Lung (tissue), 12 donors: ENCODE data around the gene CNPY3. TPM values are rescaled to one million over a fixed set of nuclear protein-coding genes. Genes with fewer than 3 reads are reported as not detected.

Source experiments
- ATAC-seq: fragments of 200-7000 bp; cut with Tn5 transposase; one replicate; pipeline ENCODE4 v1.9.1; 2020; ENCODE audit warnings: moderate number of reproducible peaks; ENCODE audit not compliant: insufficient read depth, low FRiP score
- DNase-seq, 3 donors: peaks; one replicate each; pipeline ENCODE4 v3.0.0-alpha.2; 2013 to 2017
- H3K27ac ChIP-seq, 2 donors: one replicate each; pipeline ENCODE4 v1.5.1; 2013; ENCODE audit warnings: mild to moderate bottlenecking in 2 of 2, moderate library complexity in 2 of 2, control low read depth in 1 of 2, inconsistent platforms in 1 of 2, low read depth in 1 of 2, low read length in 1 of 2
- H3K27me3 ChIP-seq, 3 donors: one replicate each; pipeline ENCODE4 v1.5.1; 2013; ENCODE audit warnings: low read length in 2 of 3; ENCODE audit not compliant: control insufficient read depth in 3 of 3, insufficient read depth in 3 of 3
- H3K36me3 ChIP-seq, 4 donors: one replicate each; pipeline ENCODE4 v1.5.1; 2013; ENCODE audit warnings: low read length in 4 of 4, mild to moderate bottlenecking in 1 of 4, moderate library complexity in 1 of 4; ENCODE audit not compliant: control insufficient read depth in 4 of 4, insufficient read depth in 4 of 4
- H3K4me1 ChIP-seq, 5 donors: one replicate each; pipeline ENCODE4 v1.5.1; 2013; ENCODE audit warnings: low read length in 5 of 5, mild to moderate bottlenecking in 2 of 5, moderate library complexity in 1 of 5; ENCODE audit not compliant: control insufficient read depth in 5 of 5, insufficient read depth in 5 of 5
- H3K4me3 ChIP-seq: one replicate; pipeline ENCODE4 v1.5.1; 2013; ENCODE audit warnings: mild to moderate bottlenecking, control low read depth, moderate library complexity
- H3K9ac ChIP-seq, 2 donors: one replicate each; pipeline ENCODE4 v1.5.1; 2013; ENCODE audit warnings: low read length in 2 of 2, control low read depth in 1 of 2; ENCODE audit not compliant: insufficient read depth in 1 of 2
- H3K9me3 ChIP-seq, 4 donors: one replicate each; pipeline ENCODE4 v1.5.1; 2013; ENCODE audit warnings: low read length in 3 of 4, mild to moderate bottlenecking in 1 of 4, moderate library complexity in 1 of 4; ENCODE audit not compliant: control insufficient read depth in 4 of 4, insufficient read depth in 3 of 4
- WGBS, 2 donors: extraction: QIAGEN DNeasy Blood & Tissue Kit; methylation state at CpG; one replicate each; pipeline ENCODE4 v1.1.7; 2013; 5-methylcytosine and 5-hydroxymethylcytosine counted together
- polyA plus RNA-seq, 2 donors: library from polyadenylated mRNA; stranded (reverse); fragments of 200-250 nt; gene quantifications; one replicate each; pipeline ENCODE4 v1.2.1, GENCODE V29; 2013
- total RNA-seq, 2 donors: library from RNA; depleted of rRNA in 1 of 2; stranded (reverse); fragments of >200 nt in 1 of 2; gene quantifications; one replicate each; pipeline ENCODE4 v1.2.1, GENCODE V29; 2014 to 2021
- TF ChIP-seq, protein P1 (sequence below): IDR thresholded peaks from 2 replicates; pipeline ENCODE4 v1.5.1; 2012; ENCODE audit warnings: mild to moderate bottlenecking; ENCODE audit errors: control extremely low read depth, extremely low read depth
- donor health status: control.
- donor health status: control.
- donor health status: Bipolar disorder and iron deficiency.
- donor health status: healthy.
- donor health status: DM: yes; HTN: yes; CAD: no.

CNPY3 gene
- total and polyA plus RNA-seq, 4 donors: 36.0 to 90.5 (median 56.2) TPM

DNA sequence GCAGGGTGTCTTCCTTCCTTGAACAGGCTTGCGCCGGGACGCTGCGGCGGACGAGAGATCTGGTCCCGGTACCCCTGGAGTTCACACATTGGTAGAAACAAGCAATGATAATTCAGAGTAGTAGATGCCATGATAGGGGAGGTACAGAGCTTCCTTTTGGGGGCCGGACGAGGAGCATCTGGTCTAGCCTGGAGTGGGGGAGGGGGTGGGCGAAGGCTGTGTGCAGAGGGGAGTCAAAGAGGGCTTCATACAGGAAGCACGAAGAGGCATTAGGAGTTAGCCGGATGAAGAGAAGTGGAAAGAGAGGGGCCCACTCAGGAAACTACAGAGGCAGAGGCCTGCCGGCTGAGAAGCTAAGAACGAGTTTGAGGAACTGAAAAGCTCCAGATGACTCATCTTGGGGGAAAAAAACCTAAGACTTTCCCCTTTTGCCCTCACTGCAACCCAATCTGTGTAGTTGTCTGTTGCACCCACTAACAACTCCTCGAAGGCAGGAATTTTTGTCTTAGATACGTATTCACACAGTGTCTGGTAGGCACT, 611 bp downstream of the CNPY3 start:
- H3K27ac ChIP-seq: peak overlapping the region; percentile 63 to 95
- H3K4me1 ChIP-seq: peaks cover 0 to 20% (median 5%) of the 10 kb centered on the region in 5 donors
- peaks cover 0 to 6% (median 3%) of the 10 kb centered on the region in 4 donors for H3K36me3 ChIP-seq
- DNase-seq: peak; percentile 82 to 87 (median 86)
- H3K4me3 ChIP-seq: peak overlapping the region; percentile 82
- H3K9ac ChIP-seq: peak overlapping the region in 1 of 2 donors; percentile 69
- 0 to 1% methylated on average over 16 of the region's 16 CpGs for WGBS, 2 donors
- TF ChIP-seq, protein P1, sequence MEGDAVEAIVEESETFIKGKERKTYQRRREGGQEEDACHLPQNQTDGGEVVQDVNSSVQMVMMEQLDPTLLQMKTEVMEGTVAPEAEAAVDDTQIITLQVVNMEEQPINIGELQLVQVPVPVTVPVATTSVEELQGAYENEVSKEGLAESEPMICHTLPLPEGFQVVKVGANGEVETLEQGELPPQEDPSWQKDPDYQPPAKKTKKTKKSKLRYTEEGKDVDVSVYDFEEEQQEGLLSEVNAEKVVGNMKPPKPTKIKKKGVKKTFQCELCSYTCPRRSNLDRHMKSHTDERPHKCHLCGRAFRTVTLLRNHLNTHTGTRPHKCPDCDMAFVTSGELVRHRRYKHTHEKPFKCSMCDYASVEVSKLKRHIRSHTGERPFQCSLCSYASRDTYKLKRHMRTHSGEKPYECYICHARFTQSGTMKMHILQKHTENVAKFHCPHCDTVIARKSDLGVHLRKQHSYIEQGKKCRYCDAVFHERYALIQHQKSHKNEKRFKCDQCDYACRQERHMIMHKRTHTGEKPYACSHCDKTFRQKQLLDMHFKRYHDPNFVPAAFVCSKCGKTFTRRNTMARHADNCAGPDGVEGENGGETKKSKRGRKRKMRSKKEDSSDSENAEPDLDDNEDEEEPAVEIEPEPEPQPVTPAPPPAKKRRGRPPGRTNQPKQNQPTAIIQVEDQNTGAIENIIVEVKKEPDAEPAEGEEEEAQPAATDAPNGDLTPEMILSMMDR: no peak
- H3K9me3 ChIP-seq: no peaks in the 10 kb centered on the region
- H3K27me3 ChIP-seq: no peaks in the 10 kb centered on the region
- no peak for ATAC-seq

DNA sequence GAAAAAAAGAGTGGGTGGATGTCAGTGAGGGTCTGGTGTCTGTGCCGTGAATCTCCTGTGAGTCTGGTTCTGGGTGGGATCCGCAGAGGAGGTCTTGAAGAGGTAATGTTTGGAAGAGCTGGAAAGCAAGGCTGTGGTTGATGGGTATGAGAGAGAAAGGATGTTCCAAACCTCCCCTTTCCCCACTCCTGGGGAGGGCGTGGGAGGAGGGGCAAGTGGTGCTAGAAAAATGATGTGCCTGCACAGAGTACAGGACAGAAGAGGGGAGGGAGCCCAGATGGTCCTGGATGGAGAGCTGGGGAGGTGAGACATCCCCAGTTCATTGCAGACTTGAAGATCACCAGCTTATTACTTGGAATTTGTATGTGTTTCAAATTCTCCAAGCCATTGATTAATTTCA, 3.1 kb downstream of the CNPY3 start:
- H3K4me3 ChIP-seq: no peak overlapping the region
- ATAC-seq (no peak), DNase-seq (no peak)
- no peaks in the 10 kb centered on the region for H3K27me3 ChIP-seq
- 85 to 92% methylated on average over 3 of the region's 3 CpGs for WGBS, 2 donors
- H3K36me3 ChIP-seq: peaks cover 4 to 19% (median 9%) of the 10 kb centered on the region in 4 donors
- H3K9ac ChIP-seq: no peak overlapping the region
- H3K27ac ChIP-seq: no peak overlapping the region
- H3K4me1 ChIP-seq: peaks cover 0 to 20% (median 5%) of the 10 kb centered on the region in 5 donors
- no peaks in the 10 kb centered on the region for H3K9me3 ChIP-seq
- TF ChIP-seq, protein P1: no peak

DNA sequence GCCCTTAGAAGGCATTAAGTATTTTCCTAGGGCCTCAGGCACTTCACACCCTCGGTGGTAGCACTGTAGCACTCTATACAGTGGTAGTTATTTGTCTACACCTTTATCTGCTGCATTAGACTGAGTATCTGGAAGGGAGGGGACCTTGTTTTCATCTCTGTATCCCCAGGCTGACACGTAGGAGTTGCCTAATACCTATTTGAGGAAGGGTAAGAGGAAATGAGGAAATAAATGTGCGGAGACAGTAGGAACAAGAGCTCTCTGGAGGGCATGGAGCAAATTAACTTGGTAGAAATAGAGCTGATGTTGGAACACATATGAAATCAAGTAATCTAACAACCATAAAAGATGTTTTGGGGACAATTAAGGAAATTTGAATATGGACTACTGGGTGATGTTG, 3.9 kb downstream of the CNPY3 start:
- 11 to 26% methylated on average over 3 of the region's 3 CpGs for WGBS, 2 donors
- ATAC-seq: no peak
- H3K27me3 ChIP-seq: no peaks in the 10 kb centered on the region
- no peak for DNase-seq
- H3K4me3 ChIP-seq: no peak overlapping the region
- H3K9me3 ChIP-seq: no peaks in the 10 kb centered on the region
- no peak overlapping the region for H3K27ac ChIP-seq
- H3K36me3 ChIP-seq: peaks cover 7 to 27% (median 10%) of the 10 kb centered on the region in 4 donors
- H3K4me1 ChIP-seq: peaks cover 0 to 20% (median 5%) of the 10 kb centered on the region in 5 donors
- TF ChIP-seq, protein P1: no peak
- no peak overlapping the region for H3K9ac ChIP-seq

DNA sequence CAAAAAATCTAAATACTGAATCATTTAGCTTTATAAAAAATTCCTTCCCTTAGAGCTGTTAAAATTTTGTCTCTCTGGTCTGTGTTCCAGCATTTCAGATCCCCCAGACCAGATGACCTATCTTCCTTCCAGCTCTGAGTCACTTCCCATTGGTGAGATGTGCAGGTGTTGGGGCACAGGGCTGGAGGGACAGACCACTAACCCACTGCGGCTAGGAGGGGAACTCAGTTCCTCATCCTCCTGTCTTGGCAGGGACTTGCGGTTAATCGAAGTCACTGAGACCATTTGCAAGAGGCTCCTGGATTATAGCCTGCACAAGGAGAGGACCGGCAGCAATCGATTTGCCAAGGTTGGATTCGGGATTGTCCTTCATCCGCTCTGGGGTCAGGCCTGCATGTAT, 6.0 kb downstream of the CNPY3 start:
- Histone ChIP-seq H3K27me3 (no peaks in the 10 kb centered on the region), H3K27ac (no peak overlapping the region), H3K4me1 (peaks cover 0 to 12% (median 4%) of the 10 kb centered on the region in 5 donors), H3K4me3 (no peak overlapping the region), H3K36me3 (peaks cover 7 to 42% (median 18%) of the 10 kb centered on the region in 4 donors), H3K9ac (no peak overlapping the region), H3K9me3 (no peaks in the 10 kb centered on the region)
- no peak for ATAC-seq
- TF ChIP-seq, protein P1: no peak
- WGBS, 2 donors: 45 to 75% methylated on average over 7 of the region's 7 CpGs
- DNase-seq: no peak
